ENCODE data around the gene RPRD2. TPM values are rescaled to one million over a fixed set of nuclear protein-coding genes. Genes with fewer than 3 reads are reported as not detected.

The RPRD2 gene
- total RNA-seq, 1 donor from 2014 or later = 8.7 TPM

GRCh38 chr1:150469291-150469690 is 105.3 kb downstream of the RPRD2 start:
- DNase-seq (ENCODE audit: low read depth in 2 of 2) = no peak

GRCh38 chr1:150472601-150473200 is 108.8 kb downstream of the RPRD2 start:
- no peak for DNase-seq (ENCODE audit: low read depth in 2 of 2)

- DNase-seq (ENCODE audit: low read depth in 2 of 2) = no peak
Measured at GRCh38 chr1:150473659-150474058, 109.7 kb downstream of the RPRD2 start.

GRCh38 chr1:150474869-150475268 is 110.9 kb downstream of the RPRD2 start:
- DNase-seq (ENCODE audit: low read depth in 2 of 2) = no peak

GRCh38 chr1:150476754-150477153 is 112.8 kb downstream of the RPRD2 start:
- DNase-seq (ENCODE audit: low read depth in 2 of 2) = no peak

GRCh38 chr1:150477320-150477719 is 113.4 kb downstream of the RPRD2 start:
- DNase-seq (ENCODE audit: low read depth in 2 of 2) = no peak

GRCh38 chr1:150477733-150478132 is 113.8 kb downstream of the RPRD2 start:
- peak in 1 of 2 donors; percentile 21 for DNase-seq (ENCODE audit: low read depth in 2 of 2)

GRCh38 chr1:150479370-150479769 is 115.4 kb downstream of the RPRD2 start:
- DNase-seq (ENCODE audit: low read depth in 2 of 2) = no peak

GRCh38 chr1:150479927-150480352 is 116.0 kb downstream of the RPRD2 start:
- no peak for DNase-seq (ENCODE audit: low read depth in 2 of 2)

- no peak for DNase-seq (ENCODE audit: low read depth in 2 of 2)
Measured at GRCh38 chr1:150484431-150484830, 120.5 kb downstream of the RPRD2 start.

GRCh38 chr1:150484861-150485260 is 120.9 kb downstream of the RPRD2 start:
- peak in 1 of 2 donors; percentile 13 for DNase-seq (ENCODE audit: low read depth in 2 of 2)

- DNase-seq (ENCODE audit: low read depth in 2 of 2) = peak; percentile 98 to 99
Measured at GRCh38 chr1:150486966-150487762, 123.2 kb downstream of the RPRD2 start, which contains the start of gene TARS2. TSS of gene TARS2 (plus strand) at chr1:150487419. CDS start at chr1:150487451, 32 bp downstream.

GRCh38 chr1:150487763-150488115 is 123.8 kb downstream of the RPRD2 start:
- DNase-seq (ENCODE audit: low read depth in 2 of 2) = no peak

GRCh38 chr1:150493175-150493574 is 129.2 kb downstream of the RPRD2 start:
- DNase-seq (ENCODE audit: low read depth in 2 of 2) = no peak

GRCh38 chr1:150498342-150498741 is 134.4 kb downstream of the RPRD2 start:
- DNase-seq (ENCODE audit: low read depth in 2 of 2) = no peak

- DNase-seq (ENCODE audit: low read depth in 2 of 2) = no peak
Measured at GRCh38 chr1:150505431-150505830, 141.5 kb downstream of the RPRD2 start.

GRCh38 chr1:150507912-150508864 is 144.2 kb downstream of the RPRD2 start, which contains the start of gene ECM1:
TSS of gene ECM1 (plus strand) at chr1:150508109. CDS start at chr1:150508210, 101 bp downstream.
- DNase-seq (ENCODE audit: low read depth in 2 of 2) = peak in 1 of 2 donors; percentile 72

- DNase-seq (ENCODE audit: low read depth in 2 of 2) = no peak
Measured at GRCh38 chr1:150508982-150509381, 145.0 kb downstream of the RPRD2 start.

- no peak for DNase-seq (ENCODE audit: low read depth in 2 of 2)
Measured at GRCh38 chr1:150511551-150511950, 147.6 kb downstream of the RPRD2 start.

GRCh38 chr1:150511985-150512660 is 148.2 kb downstream of the RPRD2 start:
- DNase-seq (ENCODE audit: low read depth in 2 of 2) = no peak

- no peak for DNase-seq (ENCODE audit: low read depth in 2 of 2)
Measured at GRCh38 chr1:150512846-150513245, 148.9 kb downstream of the RPRD2 start.

All from dermis microvascular lymphatic vessel endothelial cell (primary cell).